H1 (cell line): ENCODE results near the gene NRK. TPM values are rescaled to one million over a fixed set of nuclear protein-coding genes. Genes with fewer than 3 reads are reported as not detected.

Experiments
- CTCF ChIA-PET: fragments of 300-600 bp; sonication (Branson Sonifier 250); formaldehyde crosslinking; loops from one replicate; lab custom pipeline; 2021; ENCODE audit not compliant: partially characterized antibody; lab: Charles Lee
- POLR2A ChIA-PET: fragments of 300-600 bp; sonication (Branson Sonifier 250); formaldehyde crosslinking; loops from one replicate; lab custom pipeline; 2021; ENCODE audit warnings: inconsistent platforms; ENCODE audit not compliant: partially characterized antibody; lab: Charles Lee
- DNase-seq, 2 experiments: peaks; one replicate each; pipeline versions ENCODE4 v3.0.0 to v3.0.0-alpha.2; 2010 to 2022; ENCODE audit warnings: low spot score in 2 of 2, low read depth in 1 of 2, mixed read lengths in 1 of 2
- FAIRE-seq: peaks from 2 replicates; lab custom pipeline; 2011; peaks lifted over from hg19 to GRCh38; lab: Jason Lieb, UNC
- H2AFZ ChIP-seq: 2 replicates; pipeline ENCODE4 v1.8.1; 2012; ENCODE audit warnings: low read length, inconsistent platforms
- H2AK5ac ChIP-seq: 2 replicates; pipeline ENCODE4 v1.6.1; 2013; ENCODE audit warnings: low read depth, low read length
- H2BK120ac ChIP-seq: replicated peaks from 2 replicates; pipeline ENCODE3; 2013; ENCODE audit warnings: low read depth, low read length, inconsistent platforms
- H2BK12ac ChIP-seq: 2 replicates; pipeline ENCODE4 v1.6.1; 2013; ENCODE audit warnings: low read depth, low read length
- H2BK15ac ChIP-seq: 2 replicates; pipeline ENCODE4 v1.6.1; 2013; ENCODE audit warnings: low read length
- H2BK20ac ChIP-seq: 2 replicates; pipeline ENCODE4 v1.6.1; 2013; ENCODE audit warnings: low read length
- H2BK5ac ChIP-seq: 2 replicates; pipeline ENCODE4 v1.6.1; 2013; ENCODE audit warnings: low read depth, low read length
- H3K14ac ChIP-seq: 2 replicates; pipeline ENCODE4 v1.6.1; 2013; ENCODE audit warnings: inconsistent platforms; ENCODE audit not compliant: insufficient read length
- H3K18ac ChIP-seq: 2 replicates; pipeline ENCODE4 v1.6.1; 2013; ENCODE audit warnings: low read length; ENCODE audit errors: extremely low read depth
- H3K23ac ChIP-seq: 2 replicates; pipeline ENCODE4 v1.6.1; 2013; ENCODE audit warnings: inconsistent platforms; ENCODE audit not compliant: insufficient read length
- H3K23me2 ChIP-seq: 2 replicates; pipeline ENCODE4 v1.6.1; 2013; ENCODE audit warnings: low read depth, low read length
- H3K27ac ChIP-seq: 2 replicates; pipeline ENCODE4 v1.6.1; 2011; ENCODE audit warnings: low read depth, low read length, inconsistent platforms
- H3K27me3 ChIP-seq, 4 experiments: replicated peaks in 1 of 4; 1 replicate in 1 of 4; 2 replicates in 3 of 4; pipeline versions ENCODE4 v1.6.1 to v1.8.1; 2011 to 2013; ENCODE audit warnings: low read length in 3 of 4, mild to moderate bottlenecking in 3 of 4, inconsistent platforms in 2 of 4, mixed read lengths in 2 of 4, moderate library complexity in 1 of 4; ENCODE audit not compliant: control insufficient read depth in 3 of 4, insufficient read depth in 3 of 4; ENCODE audit errors: extremely low read depth in 1 of 4
- H3K36me3 ChIP-seq, 4 experiments: 2 replicates each; pipeline versions ENCODE4 v1.6.1 to v1.8.1; 2011 to 2013; ENCODE audit warnings: mild to moderate bottlenecking in 4 of 4, low read length in 3 of 4, moderate library complexity in 2 of 4, control low read depth in 1 of 4, inconsistent platforms in 1 of 4; ENCODE audit not compliant: insufficient read depth in 4 of 4, control insufficient read depth in 2 of 4
- H3K4ac ChIP-seq: replicated peaks from 2 replicates; pipeline ENCODE3; 2013; ENCODE audit warnings: low read length, low read depth, mixed read lengths, inconsistent platforms; ENCODE audit not compliant: insufficient read length
- H3K4me1 ChIP-seq, 4 experiments: replicated peaks in 1 of 4; 1 replicate in 1 of 4; 2 replicates in 3 of 4; pipeline versions ENCODE4 v1.6.1 to v1.8.1; 2011 to 2013; ENCODE audit warnings: low read length in 3 of 4, inconsistent platforms in 2 of 4, mixed read lengths in 1 of 4; ENCODE audit not compliant: insufficient read depth in 4 of 4, control insufficient read depth in 3 of 4
- H3K4me2 ChIP-seq, 2 experiments: 2 replicates each; pipeline versions ENCODE4 v1.6.1 to v1.8.1; 2011 to 2013; ENCODE audit warnings: low read depth in 2 of 2, low read length in 2 of 2, control low read depth in 1 of 2, inconsistent platforms in 1 of 2, mild to moderate bottlenecking in 1 of 2; ENCODE audit not compliant: insufficient read depth in 1 of 2
- H3K4me3 ChIP-seq, 4 experiments: fragments of 200-600, 300-600 bp in 1 of 4; sonication (generic), shearing (Covaris generic), sonication (Bioruptor Twin) in 1 of 4; 2 replicates each; pipeline versions ENCODE4 v1.5.1 to v1.8.1; 2011 to 2016; ENCODE audit warnings: low read length in 4 of 4, low read depth in 3 of 4, control low read depth in 2 of 4, inconsistent platforms in 2 of 4, mild to moderate bottlenecking in 2 of 4, mixed read lengths in 1 of 4, moderate library complexity in 1 of 4; ENCODE audit not compliant: insufficient read depth in 2 of 4; ENCODE audit errors: extremely low read depth in 1 of 4
- H3K56ac ChIP-seq: replicated peaks from 2 replicates; pipeline ENCODE3; 2013; ENCODE audit warnings: low read depth, mild to moderate bottlenecking, mixed read lengths, low read length, inconsistent platforms; ENCODE audit not compliant: insufficient read length
- H3K79me1 ChIP-seq: 2 replicates; pipeline ENCODE4 v1.6.1; 2013; ENCODE audit warnings: low read depth, low read length, control low read depth
- H3K79me2 ChIP-seq, 2 experiments: 2 replicates each; pipeline versions ENCODE4 v1.6.1 to v1.8.1; 2012 to 2013; ENCODE audit warnings: low read length in 2 of 2, mild to moderate bottlenecking in 2 of 2, inconsistent platforms in 1 of 2; ENCODE audit not compliant: insufficient read depth in 2 of 2, control insufficient read depth in 1 of 2
- H3K9ac ChIP-seq, 4 experiments: replicated peaks in 1 of 4; 1 replicate in 1 of 4; 2 replicates in 3 of 4; pipeline versions ENCODE4 v1.6.1 to v1.8.1; 2011 to 2013; ENCODE audit warnings: low read depth in 3 of 4, low read length in 3 of 4, control low read depth in 2 of 4, mild to moderate bottlenecking in 2 of 4, moderate library complexity in 2 of 4, inconsistent platforms in 1 of 4; ENCODE audit errors: extremely low read depth in 1 of 4
- H3K9me3 ChIP-seq, 2 experiments: 2 replicates each; pipeline versions ENCODE4 v1.6.1 to v1.8.1; 2012 to 2013; ENCODE audit warnings: mild to moderate bottlenecking in 2 of 2, moderate library complexity in 2 of 2, control low read depth in 1 of 2, inconsistent platforms in 1 of 2, low read depth in 1 of 2, low read length in 1 of 2, mixed read lengths in 1 of 2; ENCODE audit not compliant: insufficient read depth in 2 of 2
- H4K20me1 ChIP-seq, 2 experiments: replicated peaks in 1 of 2; 2 replicates each; pipeline versions ENCODE3 to v1.8.1; 2011 to 2013; ENCODE audit warnings: inconsistent platforms in 2 of 2, low read length in 2 of 2, mild to moderate bottlenecking in 1 of 2; ENCODE audit not compliant: insufficient read depth in 2 of 2, control insufficient read depth in 1 of 2
- H4K5ac ChIP-seq: 2 replicates; pipeline ENCODE4 v1.6.1; 2013; ENCODE audit warnings: low read length, low read depth, mixed read lengths, inconsistent platforms; ENCODE audit not compliant: insufficient read length
- H4K8ac ChIP-seq: 2 replicates; pipeline ENCODE4 v1.8.0; 2013; ENCODE audit warnings: mild to moderate bottlenecking, moderate library complexity, low read length, inconsistent platforms; ENCODE audit not compliant: insufficient read depth; ENCODE audit errors: extremely low read depth
- H4K91ac ChIP-seq: replicated peaks from 2 replicates; pipeline ENCODE3; 2013; ENCODE audit warnings: low read length, mixed read lengths, inconsistent platforms; ENCODE audit not compliant: insufficient read length
- RXRA ChIP-seq: IDR thresholded peaks from 2 replicates; pipeline ENCODE4 v1.6.1; 2011; ENCODE audit warnings: low read depth, mild to moderate bottlenecking, low read length, moderate library complexity; ENCODE audit not compliant: insufficient read depth
- polyA plus RNA-seq, 7 experiments: library from polyadenylated mRNA; depleted of rRNA in 3 of 7; stranded (reverse) in 5 of 7; unstranded in 2 of 7; fragments of >200 nt in 5 of 7; fragments of 200-250 nt in 2 of 7; gene quantifications; 1 replicate in 5 of 7; 2 replicates in 1 of 7; 4 replicates in 1 of 7; pipeline versions ENCODE4 v1.2.1 to v1.2.3, GENCODE V29; 2011 to 2013; ENCODE audit warnings: missing spikeins in 2 of 7, mixed read lengths in 2 of 7
- total RNA-seq: library from RNA; stranded (reverse); fragmentation: NEBNext Ultra II Directional; extraction: Animal tissue kit (Norgen Biotek cat#: 25700); gene quantifications from 2 replicates; pipeline ENCODE4 v1.2.1, GENCODE V29; 2021
- TF ChIP-seq, protein P1 (sequence below): fragments of 300-600 bp; sonication (generic); IDR thresholded peaks from 2 replicates; pipeline ENCODE4 v1.7.1; 2012; ENCODE audit warnings: low read length, moderate library complexity, mild to moderate bottlenecking, inconsistent platforms; ENCODE audit not compliant: insufficient replicate concordance

NRK gene
- total and polyA plus RNA-seq, 2 of the 8 experiments (the other 6 are each of a cell fraction or from before 2014, with no cell fraction given) = 0.86 to 8.3 TPM

- H3K18ac ChIP-seq = no peak overlapping the region
- H3K9me3 ChIP-seq = no peaks in the 10 kb centered on the region
- H2BK5ac ChIP-seq = no peak overlapping the region
- H2BK15ac ChIP-seq = no peak overlapping the region
- H4K5ac ChIP-seq = no peak overlapping the region
- no peak overlapping the region for H3K14ac ChIP-seq
- H3K23me2 ChIP-seq = no peaks in the 10 kb centered on the region
- H3K4me2 ChIP-seq = no peak overlapping the region
- no peaks in the 10 kb centered on the region for H3K4me1 ChIP-seq
- no peak for FAIRE-seq
- H4K91ac ChIP-seq = no peak overlapping the region
- H4K20me1 ChIP-seq = no peaks in the 10 kb centered on the region
- no peak overlapping the region for H3K27ac ChIP-seq
- no peaks in the 10 kb centered on the region for H3K27me3 ChIP-seq
- H2AFZ ChIP-seq = no peak overlapping the region
- H3K4ac ChIP-seq = no peak overlapping the region
- no peaks in the 10 kb centered on the region for H3K36me3 ChIP-seq
- ChIA-PET POLR2A (no interaction called here), CTCF (no interaction called here)
- H4K8ac ChIP-seq = no peak overlapping the region
- no peaks in the 10 kb centered on the region for H3K79me1 ChIP-seq
- H3K79me2 ChIP-seq = no peaks in the 10 kb centered on the region
- no peak overlapping the region for H3K56ac ChIP-seq
- H3K4me3 ChIP-seq = no peak overlapping the region
- no peak overlapping the region for H2AK5ac ChIP-seq
- no peak overlapping the region for H2BK20ac ChIP-seq
- no peak overlapping the region for H3K9ac ChIP-seq
- no peak overlapping the region for H2BK12ac ChIP-seq
- H2BK120ac ChIP-seq = no peak overlapping the region
- no peak overlapping the region for H3K23ac ChIP-seq
- DNase-seq = no peak
- TF ChIP-seq, protein P1, sequence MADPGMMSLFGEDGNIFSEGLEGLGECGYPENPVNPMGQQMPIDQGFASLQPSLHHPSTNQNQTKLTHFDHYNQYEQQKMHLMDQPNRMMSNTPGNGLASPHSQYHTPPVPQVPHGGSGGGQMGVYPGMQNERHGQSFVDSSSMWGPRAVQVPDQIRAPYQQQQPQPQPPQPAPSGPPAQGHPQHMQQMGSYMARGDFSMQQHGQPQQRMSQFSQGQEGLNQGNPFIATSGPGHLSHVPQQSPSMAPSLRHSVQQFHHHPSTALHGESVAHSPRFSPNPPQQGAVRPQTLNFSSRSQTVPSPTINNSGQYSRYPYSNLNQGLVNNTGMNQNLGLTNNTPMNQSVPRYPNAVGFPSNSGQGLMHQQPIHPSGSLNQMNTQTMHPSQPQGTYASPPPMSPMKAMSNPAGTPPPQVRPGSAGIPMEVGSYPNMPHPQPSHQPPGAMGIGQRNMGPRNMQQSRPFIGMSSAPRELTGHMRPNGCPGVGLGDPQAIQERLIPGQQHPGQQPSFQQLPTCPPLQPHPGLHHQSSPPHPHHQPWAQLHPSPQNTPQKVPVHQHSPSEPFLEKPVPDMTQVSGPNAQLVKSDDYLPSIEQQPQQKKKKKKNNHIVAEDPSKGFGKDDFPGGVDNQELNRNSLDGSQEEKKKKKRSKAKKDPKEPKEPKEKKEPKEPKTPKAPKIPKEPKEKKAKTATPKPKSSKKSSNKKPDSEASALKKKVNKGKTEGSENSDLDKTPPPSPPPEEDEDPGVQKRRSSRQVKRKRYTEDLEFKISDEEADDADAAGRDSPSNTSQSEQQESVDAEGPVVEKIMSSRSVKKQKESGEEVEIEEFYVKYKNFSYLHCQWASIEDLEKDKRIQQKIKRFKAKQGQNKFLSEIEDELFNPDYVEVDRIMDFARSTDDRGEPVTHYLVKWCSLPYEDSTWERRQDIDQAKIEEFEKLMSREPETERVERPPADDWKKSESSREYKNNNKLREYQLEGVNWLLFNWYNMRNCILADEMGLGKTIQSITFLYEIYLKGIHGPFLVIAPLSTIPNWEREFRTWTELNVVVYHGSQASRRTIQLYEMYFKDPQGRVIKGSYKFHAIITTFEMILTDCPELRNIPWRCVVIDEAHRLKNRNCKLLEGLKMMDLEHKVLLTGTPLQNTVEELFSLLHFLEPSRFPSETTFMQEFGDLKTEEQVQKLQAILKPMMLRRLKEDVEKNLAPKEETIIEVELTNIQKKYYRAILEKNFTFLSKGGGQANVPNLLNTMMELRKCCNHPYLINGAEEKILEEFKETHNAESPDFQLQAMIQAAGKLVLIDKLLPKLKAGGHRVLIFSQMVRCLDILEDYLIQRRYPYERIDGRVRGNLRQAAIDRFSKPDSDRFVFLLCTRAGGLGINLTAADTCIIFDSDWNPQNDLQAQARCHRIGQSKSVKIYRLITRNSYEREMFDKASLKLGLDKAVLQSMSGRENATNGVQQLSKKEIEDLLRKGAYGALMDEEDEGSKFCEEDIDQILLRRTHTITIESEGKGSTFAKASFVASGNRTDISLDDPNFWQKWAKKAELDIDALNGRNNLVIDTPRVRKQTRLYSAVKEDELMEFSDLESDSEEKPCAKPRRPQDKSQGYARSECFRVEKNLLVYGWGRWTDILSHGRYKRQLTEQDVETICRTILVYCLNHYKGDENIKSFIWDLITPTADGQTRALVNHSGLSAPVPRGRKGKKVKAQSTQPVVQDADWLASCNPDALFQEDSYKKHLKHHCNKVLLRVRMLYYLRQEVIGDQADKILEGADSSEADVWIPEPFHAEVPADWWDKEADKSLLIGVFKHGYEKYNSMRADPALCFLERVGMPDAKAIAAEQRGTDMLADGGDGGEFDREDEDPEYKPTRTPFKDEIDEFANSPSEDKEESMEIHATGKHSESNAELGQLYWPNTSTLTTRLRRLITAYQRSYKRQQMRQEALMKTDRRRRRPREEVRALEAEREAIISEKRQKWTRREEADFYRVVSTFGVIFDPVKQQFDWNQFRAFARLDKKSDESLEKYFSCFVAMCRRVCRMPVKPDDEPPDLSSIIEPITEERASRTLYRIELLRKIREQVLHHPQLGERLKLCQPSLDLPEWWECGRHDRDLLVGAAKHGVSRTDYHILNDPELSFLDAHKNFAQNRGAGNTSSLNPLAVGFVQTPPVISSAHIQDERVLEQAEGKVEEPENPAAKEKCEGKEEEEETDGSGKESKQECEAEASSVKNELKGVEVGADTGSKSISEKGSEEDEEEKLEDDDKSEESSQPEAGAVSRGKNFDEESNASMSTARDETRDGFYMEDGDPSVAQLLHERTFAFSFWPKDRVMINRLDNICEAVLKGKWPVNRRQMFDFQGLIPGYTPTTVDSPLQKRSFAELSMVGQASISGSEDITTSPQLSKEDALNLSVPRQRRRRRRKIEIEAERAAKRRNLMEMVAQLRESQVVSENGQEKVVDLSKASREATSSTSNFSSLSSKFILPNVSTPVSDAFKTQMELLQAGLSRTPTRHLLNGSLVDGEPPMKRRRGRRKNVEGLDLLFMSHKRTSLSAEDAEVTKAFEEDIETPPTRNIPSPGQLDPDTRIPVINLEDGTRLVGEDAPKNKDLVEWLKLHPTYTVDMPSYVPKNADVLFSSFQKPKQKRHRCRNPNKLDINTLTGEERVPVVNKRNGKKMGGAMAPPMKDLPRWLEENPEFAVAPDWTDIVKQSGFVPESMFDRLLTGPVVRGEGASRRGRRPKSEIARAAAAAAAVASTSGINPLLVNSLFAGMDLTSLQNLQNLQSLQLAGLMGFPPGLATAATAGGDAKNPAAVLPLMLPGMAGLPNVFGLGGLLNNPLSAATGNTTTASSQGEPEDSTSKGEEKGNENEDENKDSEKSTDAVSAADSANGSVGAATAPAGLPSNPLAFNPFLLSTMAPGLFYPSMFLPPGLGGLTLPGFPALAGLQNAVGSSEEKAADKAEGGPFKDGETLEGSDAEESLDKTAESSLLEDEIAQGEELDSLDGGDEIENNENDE = no peak
- no peak for TF ChIP-seq RXRA
These were observed 72.4 kb downstream of the NRK start for GRCh38 chrX:105894721-105895120.
